Fibroblast of skin of right biceps (primary cell): ENCODE measurements around the gene BCAR1.
A peak's percentile ranks its signal among the peaks of the same experiment; 100 is the strongest.
"Not testable (repeated sequence)": the region's sequence is repeated elsewhere in the genome, so short reads cannot be mapped to it uniquely, and the experiment has no call there.

Experiments used
- DNase-seq: peaks from one replicate; pipeline ENCODE4 v3.0.0-alpha.2; 2013

Gene BCAR1

GRCh38 chr16:75271441-75272096 is 20.1 kb upstream of the BCAR1 start:
- no peak for DNase-seq

GRCh38 chr16:75269358-75269757 is 17.9 kb upstream of the BCAR1 start:
- DNase-seq = not testable (repeated sequence)

- DNase-seq = peak; percentile 36
Observed at GRCh38 chr16:75267631-75268264, 16.3 kb upstream of the BCAR1 start.

- no peak for DNase-seq
Observed at GRCh38 chr16:75266738-75267630, 15.6 kb upstream of the BCAR1 start.

GRCh38 chr16:75265911-75266701 is 14.7 kb upstream of the BCAR1 start:
- peak; percentile 71 for DNase-seq

- peak; percentile 34 for DNase-seq
Observed at GRCh38 chr16:75264999-75265910, 13.8 kb upstream of the BCAR1 start.

GRCh38 chr16:75264457-75264998 is 13.1 kb upstream of the BCAR1 start:
- DNase-seq = no peak

GRCh38 chr16:75263963-75264445 is 12.6 kb upstream of the BCAR1 start:
- no peak for DNase-seq

GRCh38 chr16:75263291-75263962 is 12.0 kb upstream of the BCAR1 start:
- no peak for DNase-seq

GRCh38 chr16:75262800-75263127 is 11.3 kb upstream of the BCAR1 start:
- DNase-seq = no peak

- no peak for DNase-seq
Observed at GRCh38 chr16:75262104-75262799, 10.8 kb upstream of the BCAR1 start.

GRCh38 chr16:75261590-75262078 is 10.2 kb upstream of the BCAR1 start:
- DNase-seq = no peak

- DNase-seq = no peak
Observed at GRCh38 chr16:75260851-75261589, 9.6 kb upstream of the BCAR1 start.

- DNase-seq = no peak
Observed at GRCh38 chr16:75258807-75259141, 7.3 kb upstream of the BCAR1 start.

GRCh38 chr16:75257886-75258806 is 6.7 kb upstream of the BCAR1 start:
- no peak for DNase-seq

GRCh38 chr16:75256696-75257343 is 5.4 kb upstream of the BCAR1 start:
- DNase-seq = no peak

- no peak for DNase-seq
Observed at GRCh38 chr16:75256059-75256571, 4.7 kb upstream of the BCAR1 start.
